Measurements from ENCODE around the gene SCP2.

SCP2 gene

GRCh38 chr1:53080769-53081168 lies 153.7 kb downstream of the SCP2 start:
- no peak for TF ChIP-seq TAF1 (IDR thresholded peaks at IDR 0.05; ENCODE audit: low read depth)
- TF ChIP-seq CREB1 (IDR thresholded peaks at IDR 0.05; ENCODE audit: low read depth), result no peak
- no peak for TF ChIP-seq NFIC (IDR thresholded peaks at IDR 0.05)
- no peak for TF ChIP-seq CEBPB (IDR thresholded peaks at IDR 0.05)
- TF ChIP-seq YY1 (IDR thresholded peaks at IDR 0.05; ENCODE audit: low read depth), result no peak
- no peak for TF ChIP-seq EGR1 (IDR thresholded peaks at IDR 0.05)
- no peak for TF ChIP-seq MAX (IDR thresholded peaks at IDR 0.05)
- TF ChIP-seq TEAD4 (IDR thresholded peaks at IDR 0.05), result no peak

GRCh38 chr1:53081384-53082066 lies 154.4 kb downstream of the SCP2 start:
- TF ChIP-seq CREB1 (IDR thresholded peaks at IDR 0.05; ENCODE audit: low read depth), result no peak
- TF ChIP-seq REST (IDR thresholded peaks at IDR 0.05; ENCODE audit: low read depth), result no peak
- TF ChIP-seq MAX (IDR thresholded peaks at IDR 0.05), result no peak
- TF ChIP-seq EP300 (IDR thresholded peaks at IDR 0.05; ENCODE audit: borderline replicate concordance), result no peak
- no peak for TF ChIP-seq YY1 (IDR thresholded peaks at IDR 0.05; ENCODE audit: low read depth)
- TF ChIP-seq TCF12 (IDR thresholded peaks at IDR 0.05; ENCODE audit: low read depth), result no peak
- TF ChIP-seq TAF1 (IDR thresholded peaks at IDR 0.05; ENCODE audit: low read depth), result no peak
- TF ChIP-seq RAD21 (IDR thresholded peaks at IDR 0.05; ENCODE audit: low read depth), result no peak
- no peak for TF ChIP-seq NFIC (IDR thresholded peaks at IDR 0.05)
- TF ChIP-seq ZBTB7A (IDR thresholded peaks at IDR 0.05; ENCODE audit: low read depth), result no peak
- no peak for TF ChIP-seq TEAD4 (IDR thresholded peaks at IDR 0.05)
- TF ChIP-seq USF1 (IDR thresholded peaks at IDR 0.05), result no peak

GRCh38 chr1:53082826-53083455 lies 155.9 kb downstream of the SCP2 start:
- TF ChIP-seq EGR1 (IDR thresholded peaks at IDR 0.05) (no peak), REST (IDR thresholded peaks at IDR 0.05; ENCODE audit: low read depth) (no peak), TAF1 (IDR thresholded peaks at IDR 0.05; ENCODE audit: low read depth) (no peak), TCF12 (IDR thresholded peaks at IDR 0.05; ENCODE audit: low read depth) (no peak), CEBPB (IDR thresholded peaks at IDR 0.05) (no peak), USF1 (IDR thresholded peaks at IDR 0.05) (no peak), NFIC (IDR thresholded peaks at IDR 0.05) (no peak), CREB1 (IDR thresholded peaks at IDR 0.05; ENCODE audit: low read depth) (no peak), RAD21 (IDR thresholded peaks at IDR 0.05; ENCODE audit: low read depth) (no peak), EP300 (IDR thresholded peaks at IDR 0.05; ENCODE audit: borderline replicate concordance) (no peak), MAX (IDR thresholded peaks at IDR 0.05) (no peak), FOXM1 (IDR thresholded peaks at IDR 0.05; ENCODE audit: borderline replicate concordance, low read depth) (no peak), ZBTB7A (IDR thresholded peaks at IDR 0.05; ENCODE audit: low read depth) (no peak)

- no peak for TF ChIP-seq TAF1 (IDR thresholded peaks at IDR 0.05; ENCODE audit: low read depth)
- no peak for TF ChIP-seq NFIC (IDR thresholded peaks at IDR 0.05)
- TF ChIP-seq USF1 (IDR thresholded peaks at IDR 0.05), result no peak
- TF ChIP-seq TCF12 (IDR thresholded peaks at IDR 0.05; ENCODE audit: low read depth), result no peak
These were observed 156.8 kb downstream of the SCP2 start for GRCh38 chr1:53083636-53084588.

Measured in Ishikawa (cell line).